DND-41 (cell line): ENCODE data around the gene TMTC2.

Experiments
- CTCF ChIP-seq: IDR thresholded peaks from 2 replicates; pipeline ENCODE4 v1.5.1; 2012; ENCODE audit warnings: borderline replicate concordance, low read length, moderate library complexity, mild to moderate bottlenecking; ENCODE audit not compliant: poor library complexity, severe bottlenecking; ENCODE audit errors: extremely low read depth
- EZH2 ChIP-seq: IDR thresholded peaks from 3 replicates; pipeline ENCODE4 v1.6.1; 2012; ENCODE audit warnings: borderline replicate concordance, low read depth, mild to moderate bottlenecking, moderate library complexity, low read length, inconsistent platforms; ENCODE audit not compliant: severe bottlenecking

GRCh38 chr12:82690006-82690405 lies 3.3 kb downstream of the TMTC2 start:
- TF ChIP-seq CTCF (no peak), EZH2 (no peak)
